Endometrium (tissue), 2 donors: Measurements from ENCODE around the gene CHTF8.
"Not testable (repeated sequence)": the region's sequence is repeated elsewhere in the genome, so short reads cannot be mapped to it uniquely, and the experiment has no call there.

Experiments
- FAIRE-seq: peaks from 2 replicates; lab custom pipeline; 2012; peaks lifted over from hg19 to GRCh38; lab: Jason Lieb, UNC
- donor health status: control.
- donor health status: control.

The CHTF8 gene

DNA sequence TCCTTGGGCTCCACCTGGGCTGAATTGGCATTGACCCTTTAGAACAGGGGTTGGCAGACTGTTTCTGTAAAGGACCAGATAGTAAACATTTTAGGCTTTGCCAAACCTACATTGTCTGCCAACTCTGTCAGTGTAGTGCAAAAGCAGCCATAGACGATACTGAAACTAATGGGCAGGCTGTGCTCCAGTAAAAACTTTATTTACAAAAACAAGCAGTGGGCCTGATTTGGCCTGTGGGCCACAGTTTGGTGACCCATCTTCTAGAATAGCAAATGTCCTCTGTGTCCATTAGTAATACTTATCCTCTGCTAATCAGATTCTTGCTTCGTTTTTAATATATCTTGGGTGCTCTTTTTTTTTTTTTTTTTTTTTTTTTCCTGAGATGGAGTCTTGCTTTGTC, 6.2 kb upstream of the CHTF8 start:
- no peak for FAIRE-seq

DNA sequence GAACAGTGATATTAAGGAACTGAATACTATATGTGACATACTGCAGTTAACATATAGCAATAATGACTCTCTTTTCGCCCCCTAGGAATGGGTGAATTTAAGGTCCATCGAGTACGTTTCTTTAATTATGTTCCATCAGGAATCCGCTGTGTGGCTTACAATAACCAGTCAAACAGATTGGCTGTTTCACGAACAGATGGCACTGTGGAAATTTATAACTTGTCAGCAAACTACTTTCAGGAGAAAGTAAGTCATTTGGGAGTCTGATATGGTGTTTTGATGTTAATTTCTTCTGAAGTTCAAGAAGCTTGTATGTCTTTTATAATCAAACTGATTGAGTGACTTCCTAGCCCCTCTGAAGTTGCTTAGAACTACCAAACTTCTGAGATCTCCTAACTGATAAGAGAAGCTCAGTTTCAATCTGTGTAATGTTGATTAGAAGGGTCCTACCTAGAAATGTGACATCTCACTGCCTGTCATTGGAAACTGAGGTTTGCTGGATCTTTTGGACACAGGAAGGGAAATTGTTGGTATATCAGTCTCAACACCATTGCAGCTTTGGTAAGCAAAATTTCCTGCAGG, 1.1 kb upstream of the CHTF8 start:
- no peak for FAIRE-seq

DNA sequence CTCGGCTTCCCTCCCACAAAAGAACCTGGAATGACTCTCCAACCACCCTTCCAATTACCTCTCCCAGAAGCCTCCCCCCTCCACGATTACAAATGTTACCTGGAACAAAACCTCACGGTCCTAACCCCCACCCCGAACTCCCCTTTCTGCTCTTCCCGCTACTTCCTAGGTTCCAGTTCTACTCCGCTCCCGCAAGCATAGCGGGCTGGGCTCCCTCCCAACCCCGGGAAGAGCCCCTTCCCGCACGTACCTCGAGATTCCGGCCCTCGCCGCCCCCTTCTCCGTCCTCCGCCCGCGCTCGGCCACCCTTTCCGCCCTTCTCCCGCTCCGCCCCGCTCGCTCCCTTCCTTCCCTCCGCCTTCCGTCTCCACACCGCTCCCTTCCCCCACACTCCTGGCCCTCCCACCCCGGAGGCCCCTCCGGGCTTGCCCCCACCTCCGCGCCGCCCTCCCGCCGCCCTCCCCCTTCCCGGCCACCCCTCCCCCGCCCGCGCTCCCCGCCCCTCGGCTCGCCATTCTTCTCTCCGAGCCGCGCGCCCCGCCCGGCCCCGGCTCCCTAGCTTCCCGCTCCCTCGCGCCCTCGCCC, 457 bp downstream of the CHTF8 start:
- no peak for FAIRE-seq

DNA sequence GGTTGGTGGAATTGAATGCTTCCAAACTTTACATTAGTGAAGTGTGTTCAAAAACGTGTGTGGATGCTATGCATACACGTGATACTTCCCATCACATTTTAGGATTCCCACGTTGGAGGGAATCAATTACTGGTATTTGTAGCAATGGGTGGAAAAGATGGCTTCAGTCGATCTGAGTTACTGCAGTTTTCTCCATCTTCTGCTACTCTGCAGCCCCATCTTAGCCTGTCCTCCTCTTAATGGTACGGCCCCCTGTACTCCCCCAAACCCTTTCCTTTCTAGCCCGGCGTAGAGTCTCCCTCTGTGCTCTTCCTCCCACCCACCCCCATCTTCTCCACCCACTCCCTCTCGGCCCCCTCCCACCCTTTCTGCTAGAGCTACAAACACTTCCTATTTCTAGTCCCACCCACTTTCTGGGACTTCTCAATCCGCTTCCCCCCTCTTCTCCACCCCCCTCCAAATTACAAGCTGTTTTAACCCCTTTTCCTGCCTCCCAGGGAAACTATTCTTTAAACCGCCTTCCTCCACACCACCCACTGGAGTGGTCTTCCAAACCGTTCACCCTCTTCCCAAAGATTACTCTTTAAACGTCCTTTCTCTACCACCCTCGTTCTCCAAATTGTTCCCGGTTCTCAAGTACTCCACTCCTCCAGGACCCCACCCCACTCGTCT, 1.1 kb downstream of the CHTF8 start:
- no peak for FAIRE-seq

DNA sequence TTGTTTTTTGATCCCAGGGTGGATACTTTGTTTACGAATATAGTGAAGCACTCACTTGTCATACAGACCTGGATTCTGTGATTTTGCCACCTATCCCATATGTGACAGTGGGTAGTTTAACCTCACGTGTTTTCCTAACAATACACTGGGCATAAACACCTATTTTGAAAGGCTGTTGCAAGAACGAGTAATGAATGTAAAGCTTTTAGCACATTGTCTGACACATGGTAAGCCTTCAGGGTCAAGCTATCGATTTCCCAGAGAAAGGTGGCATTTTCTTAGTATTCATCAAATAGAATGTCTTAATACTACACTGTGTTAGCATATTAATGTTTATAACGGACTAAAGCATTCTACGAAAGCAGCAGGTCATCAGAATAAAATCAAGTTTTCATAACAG, 1.9 kb downstream of the CHTF8 start:
- no peak for FAIRE-seq

DNA sequence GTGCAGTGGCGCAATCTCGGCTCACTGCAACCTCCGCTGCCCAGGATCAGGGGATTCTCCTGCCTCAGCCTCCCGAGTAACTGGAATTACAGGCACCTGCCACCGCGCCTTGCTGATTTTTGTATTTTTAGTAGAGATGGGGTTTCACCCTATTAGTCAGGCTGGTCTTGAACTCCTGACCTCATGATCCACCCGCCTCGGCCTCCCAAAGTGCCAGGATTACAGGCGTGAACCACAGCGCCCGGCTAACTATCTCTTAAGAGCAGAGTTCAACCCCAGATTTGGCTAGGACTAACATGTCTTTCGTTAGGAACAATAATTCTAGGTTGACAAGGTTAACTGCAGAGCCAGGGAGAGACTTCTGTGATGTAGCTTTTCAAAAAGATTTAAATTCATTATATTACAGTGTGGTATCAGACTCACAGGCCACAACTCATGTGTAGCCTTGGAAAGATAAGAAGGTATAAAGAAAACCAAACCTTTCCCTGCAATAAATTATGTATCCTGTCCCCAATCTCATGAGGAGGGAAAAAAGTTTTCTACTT, 4.3 kb downstream of the CHTF8 start:
- FAIRE-seq, result no peak

DNA sequence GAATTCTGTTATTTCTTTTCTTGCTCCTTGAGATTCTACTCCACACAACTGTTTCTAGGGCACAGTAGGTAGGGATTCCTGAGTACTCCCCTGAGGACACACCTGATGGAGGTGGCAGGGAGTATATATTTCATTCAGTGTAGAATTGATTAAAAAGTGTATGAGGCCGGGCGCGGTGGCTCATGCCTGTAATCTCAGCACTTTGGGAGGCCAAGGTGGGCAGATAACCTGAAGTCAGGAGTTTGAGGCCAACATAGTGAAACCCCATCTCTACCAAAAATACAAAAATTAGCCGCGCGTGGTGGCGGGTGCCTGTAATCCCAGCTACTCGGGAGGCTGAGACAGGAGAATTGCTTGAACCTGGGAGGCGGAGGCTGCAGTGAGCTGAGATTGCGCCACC, 5.6 kb downstream of the CHTF8 start:
- FAIRE-seq, result not testable (repeated sequence)

DNA sequence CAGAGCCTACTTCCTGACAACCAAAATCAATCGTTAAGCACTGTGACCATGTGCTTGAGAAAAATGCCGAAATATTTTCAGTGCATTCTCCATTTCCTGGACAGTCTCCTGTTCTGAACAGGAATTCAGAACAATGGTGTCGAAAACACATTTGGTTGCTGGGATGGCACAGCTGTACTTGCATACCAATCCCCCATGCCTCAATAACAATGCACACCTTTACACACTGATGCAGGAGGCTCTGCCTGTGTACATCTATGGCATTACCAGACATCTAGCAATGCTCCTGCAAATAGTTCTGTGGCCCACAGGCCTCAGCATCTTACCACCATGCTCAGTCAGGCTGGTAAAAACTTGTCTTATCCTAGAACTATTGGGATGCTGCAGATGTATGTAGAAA, 6.2 kb downstream of the CHTF8 start:
- FAIRE-seq, result no peak

DNA sequence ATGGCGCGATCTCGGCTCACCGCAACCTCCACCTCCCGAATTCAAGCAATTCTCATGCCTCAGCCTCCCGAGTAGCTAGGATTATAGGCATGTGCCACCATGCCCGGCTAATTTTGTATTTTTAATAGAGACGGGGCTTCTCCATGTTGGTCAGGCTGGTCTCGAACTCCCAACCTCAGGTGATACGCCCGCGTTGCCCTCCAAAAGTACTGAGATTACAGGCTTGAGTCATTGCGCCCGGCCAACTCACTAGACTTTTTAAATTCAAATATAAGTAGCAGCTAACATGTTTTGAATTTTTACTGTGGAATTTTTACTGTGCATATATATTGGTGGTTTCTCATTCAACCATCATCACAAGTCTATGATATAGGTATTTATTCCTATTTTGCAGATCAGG, 7.4 kb downstream of the CHTF8 start:
- FAIRE-seq, result not testable (repeated sequence)

DNA sequence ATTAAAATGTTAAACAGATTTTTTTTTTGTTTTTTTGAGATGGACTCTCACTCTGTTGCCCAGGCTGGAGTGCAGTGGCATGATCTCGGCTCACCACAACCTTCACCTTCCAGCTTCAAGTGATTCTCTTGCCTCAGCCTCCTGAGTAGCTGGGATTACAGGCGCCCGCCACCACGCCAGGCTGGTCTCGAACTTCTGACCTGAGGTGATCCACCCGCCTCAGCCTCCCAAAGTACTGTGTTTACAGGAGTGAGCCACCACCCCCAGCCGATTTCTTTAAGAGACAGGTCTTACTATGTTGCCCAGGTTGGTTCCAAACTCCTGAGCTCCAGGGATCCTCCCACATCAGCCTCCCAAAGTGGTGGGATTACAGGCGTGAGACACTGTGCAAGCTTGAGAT, 8.0 kb downstream of the CHTF8 start:
- not testable (repeated sequence) for FAIRE-seq

DNA sequence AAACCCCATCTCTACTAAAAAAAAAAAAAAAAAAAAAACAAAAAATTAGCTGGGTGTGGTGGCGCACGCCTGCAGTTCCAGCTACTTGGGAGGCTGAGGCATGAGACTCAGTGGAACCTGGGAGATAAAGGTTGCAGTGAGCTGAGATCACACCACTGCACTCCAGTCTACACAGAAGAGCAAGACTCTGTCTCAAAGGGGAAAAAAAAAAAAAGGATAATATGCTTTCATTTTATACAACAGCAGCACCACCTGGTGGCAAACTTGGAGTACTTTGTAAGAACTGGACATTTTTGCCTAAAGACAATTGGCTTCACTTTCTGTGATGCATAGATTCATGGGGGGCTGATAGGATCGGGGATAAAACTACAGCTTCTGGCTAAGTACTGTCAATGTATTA, 8.5 kb downstream of the CHTF8 start:
- no peak for FAIRE-seq

DNA sequence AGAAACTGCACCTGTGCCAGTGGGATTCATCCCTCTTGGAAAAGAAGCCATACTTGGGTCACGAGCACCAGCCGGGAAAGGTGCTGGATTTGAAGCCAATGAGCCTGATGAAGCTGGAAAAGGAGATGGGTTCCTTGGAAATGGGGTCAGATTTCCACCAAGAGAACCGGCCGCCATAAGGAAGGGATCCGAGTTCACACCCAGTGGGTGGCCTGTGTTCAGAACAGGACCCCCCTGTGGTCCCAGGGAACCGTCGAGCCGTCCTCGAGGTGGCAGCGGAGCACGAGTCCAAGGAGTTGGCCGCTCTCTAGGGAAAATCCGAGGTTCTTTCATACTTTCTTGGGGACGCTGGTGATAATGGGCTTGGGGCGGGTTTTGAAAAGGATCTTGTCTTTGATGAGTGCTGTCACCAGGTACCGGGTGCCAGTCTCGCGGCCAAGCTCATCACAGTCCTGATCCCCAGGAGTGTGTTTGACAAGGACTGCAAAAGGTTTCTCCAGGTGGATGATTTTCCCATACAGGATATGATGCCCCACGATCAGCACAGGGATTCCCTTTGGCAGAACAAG, 12.2 kb downstream of the CHTF8 start:
- FAIRE-seq, result no peak

DNA sequence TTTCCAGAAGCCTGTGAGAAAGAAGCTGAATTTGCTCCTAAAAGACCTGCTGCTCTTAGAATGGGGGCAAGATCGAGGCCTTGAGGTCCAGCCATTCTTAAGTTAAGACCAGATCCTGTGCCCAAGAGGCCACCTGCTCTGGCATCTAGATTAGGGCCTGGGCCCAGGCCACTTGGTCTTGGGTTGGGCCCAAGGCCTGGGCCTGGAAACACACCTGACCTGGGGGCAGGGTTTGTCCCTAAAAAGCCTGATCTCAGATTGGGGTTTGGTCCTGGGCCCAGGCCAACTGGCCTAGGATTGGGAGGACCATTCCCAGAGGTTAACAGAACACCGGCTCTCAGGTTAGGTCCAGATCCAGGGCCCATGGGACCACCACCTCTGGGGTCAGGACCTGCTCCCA, 12.9 kb downstream of the CHTF8 start:
- FAIRE-seq, result no peak

DNA sequence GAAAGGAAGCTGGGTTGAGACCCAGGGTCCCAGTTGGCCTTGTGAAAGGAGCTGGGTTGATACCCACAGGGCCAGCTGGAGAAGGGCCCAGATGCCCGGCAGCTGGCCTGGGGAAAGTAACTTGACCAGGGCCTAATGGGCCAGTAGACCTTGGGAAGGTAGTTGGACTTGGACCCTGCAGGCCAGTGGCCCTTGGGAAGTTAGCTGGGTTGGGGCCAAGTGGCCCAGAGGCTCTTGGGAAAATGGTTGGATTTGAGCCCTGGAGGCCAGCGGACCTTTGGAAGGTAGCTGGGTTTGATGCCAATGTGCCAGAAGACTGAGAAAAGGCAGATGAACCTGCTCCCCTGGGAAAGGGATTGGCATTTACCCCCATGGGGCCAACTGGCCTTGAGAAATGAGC, 13.4 kb downstream of the CHTF8 start:
- no peak for FAIRE-seq

DNA sequence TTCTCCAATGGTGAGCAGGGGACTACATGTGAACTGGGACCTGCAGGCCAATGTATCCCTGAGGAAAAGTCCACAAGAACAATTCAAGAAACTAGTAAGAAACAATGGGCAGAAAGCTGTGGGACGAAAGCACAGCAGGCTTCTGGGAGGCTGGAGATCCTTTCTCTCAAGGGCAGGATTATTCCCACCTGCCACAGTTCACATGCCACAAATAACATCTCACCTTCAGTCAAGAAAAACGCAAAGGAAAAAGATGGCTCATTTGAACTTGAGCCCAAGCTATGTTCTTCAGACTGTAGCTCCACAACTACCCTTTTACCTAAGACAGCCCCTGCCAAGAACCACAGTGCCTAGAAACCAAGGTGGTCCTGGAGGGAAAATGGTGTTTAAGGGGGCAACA, 13.9 kb downstream of the CHTF8 start:
- FAIRE-seq, result no peak

DNA sequence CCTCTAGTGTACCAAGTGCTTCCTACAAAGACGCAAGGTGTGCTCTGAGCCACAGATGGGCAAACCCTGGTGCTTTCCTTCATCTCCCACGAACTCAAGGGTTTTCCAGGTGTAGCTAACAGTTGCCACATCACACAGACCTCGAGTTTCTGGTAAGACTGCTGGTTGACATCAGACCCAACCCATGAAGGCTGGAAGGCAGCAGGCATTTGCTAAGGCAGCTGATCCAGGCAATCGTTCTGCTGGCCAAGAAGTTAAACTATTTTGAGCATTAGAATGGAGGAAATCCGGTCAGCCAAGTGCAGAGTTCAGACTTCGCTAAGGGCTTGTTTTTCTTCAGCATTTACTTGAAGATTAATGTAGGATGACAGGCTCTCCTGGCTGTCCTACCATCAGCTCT, 15.5 kb downstream of the CHTF8 start:
- FAIRE-seq, result no peak

DNA sequence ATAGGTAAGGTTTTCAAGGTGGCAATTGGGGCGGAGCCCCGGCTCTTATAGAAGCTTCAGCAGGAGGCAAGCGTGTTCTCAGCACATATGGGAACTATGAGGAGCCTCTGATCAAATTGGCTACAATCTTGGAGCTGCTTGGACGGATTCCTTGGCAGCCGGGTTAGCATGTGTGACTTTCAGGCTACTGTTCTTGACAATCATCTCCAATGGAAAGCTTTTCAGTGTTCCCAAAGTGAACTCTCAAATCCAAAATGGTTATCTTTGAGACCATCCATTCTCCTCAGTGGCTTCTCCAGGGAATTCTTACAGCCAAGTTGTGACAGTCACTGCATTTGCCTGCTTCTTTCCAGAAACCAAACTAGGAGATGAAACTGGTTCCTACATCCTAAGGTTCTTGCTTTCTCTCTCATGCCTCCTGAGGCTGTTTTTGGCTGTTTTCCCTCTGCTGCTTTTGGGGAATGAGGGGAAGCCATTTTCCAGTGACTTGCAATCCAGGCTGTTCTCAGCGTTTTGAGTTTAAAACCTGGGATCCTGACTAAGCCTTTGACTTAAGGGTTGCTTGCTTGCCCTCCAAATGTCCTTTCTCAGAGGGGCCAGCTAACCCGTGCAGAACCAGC, 16.0 kb downstream of the CHTF8 start:
- no peak for FAIRE-seq

DNA sequence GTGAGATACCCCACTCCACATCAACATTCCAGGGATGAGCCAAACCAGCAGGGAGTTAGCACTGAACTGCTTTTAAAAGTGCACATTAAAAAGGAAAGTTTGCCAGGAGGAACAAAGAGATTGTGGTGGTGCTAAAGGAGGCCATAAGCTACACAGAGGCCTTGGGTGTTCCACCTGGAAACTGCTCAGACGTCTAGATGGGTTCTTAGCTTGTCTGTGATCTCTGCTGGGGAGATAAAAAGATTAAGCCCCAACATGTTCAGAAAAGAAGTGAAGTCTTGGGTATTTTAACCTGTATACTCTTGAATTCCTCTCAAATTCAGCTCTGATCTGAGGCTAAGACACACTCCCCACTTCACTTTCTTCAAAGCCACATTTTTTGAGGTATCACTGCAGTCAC, 16.6 kb downstream of the CHTF8 start:
- no peak for FAIRE-seq

DNA sequence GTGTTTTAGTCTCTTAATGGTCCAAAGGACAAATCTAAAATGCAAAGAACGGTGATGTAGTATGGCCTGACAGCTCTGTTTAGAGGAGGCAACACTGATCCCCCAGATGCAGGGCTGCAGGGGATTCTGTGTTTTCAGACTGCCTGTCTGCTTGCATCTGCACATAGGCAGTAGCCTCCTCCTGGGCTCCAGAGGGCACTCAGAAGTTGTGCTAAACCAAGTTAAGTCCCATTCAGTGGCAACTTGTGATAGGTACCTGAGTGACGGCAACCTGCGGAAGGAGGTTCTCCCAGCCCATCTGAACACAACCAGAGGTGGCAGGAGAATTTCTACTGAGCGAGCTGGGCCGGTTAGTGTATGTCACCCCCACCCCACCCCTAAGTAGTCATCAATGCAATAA, 17.0 kb downstream of the CHTF8 start:
- no peak for FAIRE-seq

DNA sequence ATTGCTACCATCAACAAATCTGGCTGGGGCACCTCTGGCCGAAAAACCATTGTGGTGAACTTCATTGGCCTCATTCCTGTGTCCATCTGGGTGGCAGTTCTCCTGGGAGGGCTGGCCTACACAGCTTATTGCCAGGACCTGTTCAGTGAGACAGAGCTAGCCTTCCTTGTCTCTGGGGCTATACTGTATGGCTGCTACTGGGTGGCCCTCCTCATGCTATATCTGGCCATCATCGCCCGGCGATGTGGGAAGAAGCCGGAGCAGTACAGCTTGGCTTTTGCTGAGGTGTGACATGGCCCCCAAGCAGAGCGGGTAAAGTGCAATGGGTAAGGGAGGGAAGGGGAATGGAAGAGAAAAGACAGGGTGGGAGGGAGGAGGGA, 17.4 kb downstream of the CHTF8 start:
- FAIRE-seq, result no peak

DNA sequence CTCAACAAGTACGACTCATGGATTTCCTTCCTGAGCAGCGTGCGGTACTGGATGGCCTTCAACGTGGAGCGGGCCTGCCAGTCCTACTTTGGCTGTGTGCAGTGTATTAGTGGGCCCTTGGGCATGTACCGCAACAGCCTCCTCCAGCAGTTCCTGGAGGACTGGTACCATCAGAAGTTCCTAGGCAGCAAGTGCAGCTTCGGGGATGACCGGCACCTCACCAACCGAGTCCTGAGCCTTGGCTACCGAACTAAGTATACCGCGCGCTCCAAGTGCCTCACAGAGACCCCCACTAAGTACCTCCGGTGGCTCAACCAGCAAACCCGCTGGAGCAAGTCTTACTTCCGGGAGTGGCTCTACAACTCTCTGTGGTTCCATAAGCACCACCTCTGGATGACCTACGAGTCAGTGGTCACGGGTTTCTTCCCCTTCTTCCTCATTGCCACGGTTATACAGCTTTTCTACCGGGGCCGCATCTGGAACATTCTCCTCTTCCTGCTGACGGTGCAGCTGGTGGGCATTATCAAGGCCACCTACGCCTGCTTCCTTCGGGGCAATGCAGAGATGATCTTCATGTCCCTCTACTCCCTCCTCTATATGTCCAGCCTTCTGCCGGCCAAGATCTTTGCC, 17.9 kb downstream of the CHTF8 start:
- FAIRE-seq, result no peak

DNA sequence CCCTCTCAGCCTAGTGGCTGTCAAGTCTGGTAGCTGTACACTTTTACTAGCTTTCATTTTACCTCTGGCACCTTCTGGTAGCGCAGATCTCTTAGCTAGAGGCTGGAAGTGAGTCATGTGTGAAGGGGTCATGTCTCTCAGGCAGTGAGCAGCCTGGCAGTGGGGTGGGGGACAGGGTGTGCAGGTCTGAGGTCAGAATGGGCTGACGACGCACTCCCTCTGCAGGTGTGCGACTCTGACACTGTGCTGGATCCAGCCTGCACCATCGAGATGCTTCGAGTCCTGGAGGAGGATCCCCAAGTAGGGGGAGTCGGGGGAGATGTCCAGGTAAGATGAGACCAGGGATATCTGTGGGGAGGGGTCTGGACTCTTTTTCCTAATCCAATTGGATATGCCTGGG, 19.2 kb downstream of the CHTF8 start:
- no peak for FAIRE-seq
